GM11168 (cell line): ENCODE measurements around the gene TMCC2.
"Not testable (repeated sequence)": the region's sequence is repeated elsewhere in the genome, so short reads cannot be mapped to it uniquely, and the experiment has no call there.

ENCODE experiments used
- in situ Hi-C: fragments of 300-500 bp; cut with MboI; formaldehyde crosslinking; loops from one replicate; pipeline ENCODE4 v1.12.0; 2022; ENCODE audit warnings: low sequenced_read_pairs; ENCODE audit not compliant: unreplicated experiment

The TMCC2 gene, protein sequence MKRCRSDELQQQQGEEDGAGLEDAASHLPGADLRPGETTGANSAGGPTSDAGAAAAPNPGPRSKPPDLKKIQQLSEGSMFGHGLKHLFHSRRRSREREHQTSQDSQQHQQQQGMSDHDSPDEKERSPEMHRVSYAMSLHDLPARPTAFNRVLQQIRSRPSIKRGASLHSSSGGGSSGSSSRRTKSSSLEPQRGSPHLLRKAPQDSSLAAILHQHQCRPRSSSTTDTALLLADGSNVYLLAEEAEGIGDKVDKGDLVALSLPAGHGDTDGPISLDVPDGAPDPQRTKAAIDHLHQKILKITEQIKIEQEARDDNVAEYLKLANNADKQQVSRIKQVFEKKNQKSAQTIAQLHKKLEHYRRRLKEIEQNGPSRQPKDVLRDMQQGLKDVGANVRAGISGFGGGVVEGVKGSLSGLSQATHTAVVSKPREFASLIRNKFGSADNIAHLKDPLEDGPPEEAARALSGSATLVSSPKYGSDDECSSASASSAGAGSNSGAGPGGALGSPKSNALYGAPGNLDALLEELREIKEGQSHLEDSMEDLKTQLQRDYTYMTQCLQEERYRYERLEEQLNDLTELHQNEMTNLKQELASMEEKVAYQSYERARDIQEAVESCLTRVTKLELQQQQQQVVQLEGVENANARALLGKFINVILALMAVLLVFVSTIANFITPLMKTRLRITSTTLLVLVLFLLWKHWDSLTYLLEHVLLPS

DNA sequence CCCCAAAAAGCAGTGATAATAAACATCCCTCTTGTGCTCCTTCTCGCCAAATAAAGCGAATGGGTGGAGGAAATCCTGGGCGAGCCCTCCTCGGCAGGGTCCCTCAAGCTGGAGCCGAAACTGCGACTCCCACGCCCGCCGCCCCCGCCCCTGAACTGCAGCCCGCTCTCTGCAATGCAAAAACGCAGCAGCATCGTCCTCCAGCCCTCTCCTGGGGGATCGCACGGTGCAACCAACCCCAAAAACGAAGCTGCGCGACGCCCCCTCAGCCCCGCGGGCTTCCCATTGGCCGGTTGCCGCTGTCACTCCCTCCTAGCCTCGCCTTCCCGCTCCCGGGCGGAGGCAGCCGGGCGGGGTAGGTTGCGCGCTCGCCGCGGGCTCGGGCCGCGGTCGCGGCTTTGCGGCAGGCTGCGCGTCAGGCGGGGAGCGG lies at the start of gene TMCC2:
Gene TMCC2 (plus strand): TSS at position 363 of the 430 bp plus-strand sequence. CDS start 619 bp downstream, outside the sequence.
- in situ Hi-C loops: no loop called here

DNA sequence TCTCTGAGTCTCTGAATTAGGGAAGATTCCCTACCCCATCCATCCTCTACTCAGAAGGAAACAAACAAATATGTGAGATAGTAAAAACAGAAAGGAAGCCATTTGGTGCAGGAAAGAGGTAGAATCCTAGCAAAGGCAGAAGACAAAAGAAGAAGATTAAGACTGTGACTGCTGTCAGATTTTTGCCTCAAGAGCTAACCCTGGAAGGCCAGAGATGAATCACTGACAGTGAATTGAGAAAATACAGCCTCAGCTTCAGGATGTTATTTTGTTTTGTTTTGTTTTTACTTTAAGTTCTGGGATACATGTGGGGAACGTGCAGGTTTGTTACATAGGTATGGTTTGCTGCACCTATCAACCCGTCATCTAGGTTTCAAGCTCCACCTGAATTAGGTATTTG lies 47.9 kb upstream of the TMCC2 start:
- in situ Hi-C loops: no loop called here

DNA sequence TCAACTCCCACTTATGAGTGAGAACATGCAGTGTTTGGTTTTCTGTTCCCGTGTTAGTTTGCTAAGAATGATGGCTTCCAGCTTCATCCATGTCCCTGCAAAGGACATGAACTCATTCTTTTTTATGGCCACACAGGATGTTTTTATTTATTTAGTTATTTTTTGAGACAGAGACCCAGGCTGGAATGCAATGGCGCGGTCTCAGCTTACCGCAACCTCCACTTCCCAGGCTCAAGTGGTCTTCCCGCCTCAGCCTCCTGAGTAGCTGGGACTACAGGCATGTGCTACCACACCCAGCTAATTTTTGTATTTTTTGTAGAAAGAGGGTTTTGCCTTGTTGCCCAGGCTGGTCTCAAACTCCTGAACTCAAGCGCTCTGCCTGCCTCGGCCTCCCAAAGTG lies 47.4 kb upstream of the TMCC2 start:
- in situ Hi-C loops: not testable (repeated sequence)

DNA sequence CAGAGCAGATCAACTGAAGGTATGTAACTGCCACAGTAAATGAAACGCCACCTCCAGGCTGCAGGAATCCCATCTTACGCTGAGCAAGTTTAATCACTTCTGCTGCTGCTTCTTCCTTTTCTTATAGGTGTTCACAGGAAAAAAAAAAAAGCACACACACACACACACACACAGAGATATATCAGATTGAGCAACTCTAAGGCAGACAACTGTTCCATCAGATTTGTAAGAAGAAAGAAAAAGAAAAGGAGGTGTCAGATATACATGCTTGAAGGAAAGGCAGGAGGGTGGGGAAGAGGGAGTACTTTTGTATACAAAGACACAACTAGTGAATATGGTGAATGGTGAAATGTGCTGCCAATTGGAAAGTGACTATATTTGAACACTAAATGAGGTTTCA lies 44.8 kb upstream of the TMCC2 start:
- in situ Hi-C loops: no loop called here

DNA sequence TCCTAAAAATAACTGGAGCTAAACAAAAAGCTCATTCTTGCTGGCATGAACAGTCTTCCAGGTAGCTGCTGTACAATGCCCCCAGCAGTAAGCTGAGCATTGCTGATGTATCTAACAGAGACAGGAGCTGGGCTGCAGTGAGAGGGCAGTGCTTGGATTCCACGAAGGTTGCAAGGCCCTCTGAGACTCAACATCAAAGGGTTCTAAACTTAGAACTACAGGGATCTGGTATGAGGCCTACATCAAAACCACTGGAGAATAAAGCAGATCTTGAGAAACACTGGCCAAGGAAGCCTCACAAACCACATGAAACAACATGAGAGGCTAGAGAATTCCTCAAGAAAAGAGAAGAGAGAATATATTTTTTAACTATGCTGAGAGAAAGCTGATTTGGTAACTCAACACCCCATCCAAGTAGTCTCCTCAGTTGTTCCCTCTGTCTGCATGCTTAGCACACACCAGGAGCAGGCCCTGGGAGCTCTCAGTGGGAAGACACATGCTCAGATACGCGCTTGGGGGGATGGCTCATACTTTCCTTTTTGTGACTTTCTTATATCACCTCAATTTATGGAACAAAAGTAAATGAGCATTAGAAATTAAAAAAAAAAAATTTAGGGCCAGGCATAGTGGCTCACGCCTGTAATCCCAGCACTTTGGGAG lies 43.9 kb upstream of the TMCC2 start:
- in situ Hi-C loops: no loop called here

DNA sequence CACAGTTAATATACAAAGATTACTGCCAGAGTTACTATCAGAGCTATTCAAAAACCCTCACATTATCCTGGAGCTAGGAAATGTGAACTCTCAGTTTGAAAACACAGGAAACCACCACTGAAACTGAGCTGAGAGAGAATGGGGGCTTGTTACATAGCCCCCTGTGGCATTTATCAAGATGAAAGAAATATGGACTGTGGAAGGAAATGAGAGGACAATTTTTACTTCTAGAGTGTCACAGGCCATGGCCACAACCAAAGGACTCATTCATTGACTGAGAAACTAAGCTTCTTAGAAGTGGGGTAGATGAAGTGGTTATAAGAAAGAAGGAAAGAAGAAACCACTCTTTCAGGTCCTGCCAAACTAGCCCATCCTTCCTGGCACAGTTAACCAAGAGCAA lies 41.6 kb upstream of the TMCC2 start:
- in situ Hi-C loops: no loop called here

DNA sequence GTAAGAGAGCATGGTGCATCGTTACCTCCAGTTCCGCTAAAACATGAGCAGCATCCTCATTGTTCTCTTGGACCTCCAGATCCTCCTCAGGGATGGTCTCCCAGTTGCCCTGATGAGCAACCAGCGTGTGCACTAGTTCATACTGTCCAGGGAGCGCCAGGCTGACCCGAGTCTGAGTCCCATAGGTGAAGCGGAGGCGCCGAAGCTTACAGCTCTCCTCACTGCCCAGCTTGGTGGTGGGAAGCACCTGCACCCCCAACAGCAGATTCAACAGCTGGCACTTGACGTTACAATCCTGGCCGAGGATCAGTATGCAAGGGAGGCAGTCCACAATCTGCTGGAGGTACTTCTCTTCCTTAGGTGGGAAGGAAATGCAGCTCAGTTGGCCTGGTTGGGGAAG lies 40.3 kb upstream of the TMCC2 start:
- in situ Hi-C loops: no loop called here

DNA sequence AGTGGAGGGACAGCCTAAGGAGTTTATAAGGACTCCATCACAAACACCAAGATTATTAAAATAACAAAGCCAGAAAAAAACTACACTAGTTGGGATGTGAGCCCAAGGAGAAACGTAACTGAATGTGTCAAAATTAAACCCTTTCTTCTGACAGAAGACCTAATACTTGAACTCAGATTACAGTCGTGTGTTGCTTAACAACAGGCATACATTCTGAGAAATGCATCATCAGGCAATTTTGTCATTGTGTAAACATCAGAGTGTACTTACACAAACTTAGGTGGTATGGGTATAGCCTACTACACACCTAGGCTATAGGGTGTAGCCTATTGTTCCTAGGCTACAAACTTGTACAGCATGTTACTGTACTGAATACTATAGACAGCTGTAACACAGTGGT lies 39.6 kb upstream of the TMCC2 start:
- in situ Hi-C loops: no loop called here

DNA sequence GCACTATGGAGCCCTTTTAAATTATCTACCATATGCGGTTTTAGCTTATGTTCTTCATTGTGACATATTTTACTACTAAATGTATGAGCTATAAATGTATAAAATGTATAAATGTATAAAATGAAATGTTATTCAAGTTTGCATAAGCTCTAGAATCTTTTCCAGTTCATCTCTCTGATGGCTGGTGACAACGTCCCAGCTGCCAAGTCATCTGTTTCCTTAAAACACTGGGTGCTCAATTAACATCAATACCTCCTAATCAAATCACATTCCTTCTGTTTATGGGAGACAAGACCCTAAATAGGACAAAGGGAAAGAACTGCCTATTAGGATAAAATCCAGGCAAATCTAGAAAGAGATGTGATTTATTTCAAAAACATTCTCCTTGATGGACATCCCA lies 39.1 kb upstream of the TMCC2 start:
- in situ Hi-C loops: no loop called here

DNA sequence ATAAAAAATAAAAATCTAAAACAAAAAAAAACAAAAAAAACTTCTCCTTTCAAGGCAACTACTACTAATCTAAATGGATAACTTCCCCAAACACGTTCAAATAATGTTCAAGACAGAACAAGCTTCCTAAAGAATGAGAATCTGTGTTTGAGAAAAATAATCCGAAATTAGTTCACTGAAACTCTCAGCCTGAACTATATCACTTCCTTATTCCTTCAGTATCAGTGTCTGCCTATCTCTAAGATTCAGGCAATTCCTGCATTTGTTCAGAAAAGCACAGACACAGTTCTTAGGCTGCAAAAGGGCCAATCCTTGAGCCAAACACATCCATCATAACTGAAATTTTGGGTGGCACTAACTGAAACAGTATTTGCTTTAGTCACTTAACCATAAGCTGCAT lies 38.6 kb upstream of the TMCC2 start:
- in situ Hi-C loops: no loop called here

DNA sequence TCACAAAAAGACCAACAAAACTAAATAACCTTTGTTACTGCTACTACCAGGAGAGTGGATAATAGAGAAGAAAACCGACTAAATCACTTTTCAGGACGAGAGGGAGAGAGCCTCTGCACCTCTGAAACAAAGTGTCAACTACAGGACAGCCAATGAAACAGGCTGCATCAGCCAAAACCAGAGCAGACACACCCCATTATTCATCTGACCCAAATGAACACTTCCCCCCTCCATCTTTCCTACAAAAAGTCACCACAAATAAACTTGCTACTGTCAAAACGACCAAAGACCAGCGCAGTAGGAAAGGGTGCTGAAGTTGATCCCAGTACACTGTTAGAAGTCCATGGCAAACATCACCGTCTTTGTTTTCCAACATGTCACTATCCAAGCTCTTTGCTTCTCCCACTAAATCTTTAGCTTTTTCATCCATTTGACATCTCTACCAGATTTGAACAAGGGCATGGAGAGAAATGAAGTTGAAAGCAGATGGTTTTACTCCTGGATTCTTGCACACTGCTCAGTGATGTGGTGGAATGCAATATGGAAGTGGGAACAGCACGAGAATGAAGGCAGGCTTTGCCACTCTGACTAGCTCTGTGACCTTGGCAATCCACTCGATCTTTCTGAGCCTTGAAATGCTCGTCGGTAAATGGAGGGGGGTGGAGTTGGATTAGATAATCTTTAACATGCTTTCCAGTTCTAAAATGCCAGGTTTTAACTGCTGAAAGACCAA lies 36.7 kb upstream of the TMCC2 start:
- in situ Hi-C loops: no loop called here

DNA sequence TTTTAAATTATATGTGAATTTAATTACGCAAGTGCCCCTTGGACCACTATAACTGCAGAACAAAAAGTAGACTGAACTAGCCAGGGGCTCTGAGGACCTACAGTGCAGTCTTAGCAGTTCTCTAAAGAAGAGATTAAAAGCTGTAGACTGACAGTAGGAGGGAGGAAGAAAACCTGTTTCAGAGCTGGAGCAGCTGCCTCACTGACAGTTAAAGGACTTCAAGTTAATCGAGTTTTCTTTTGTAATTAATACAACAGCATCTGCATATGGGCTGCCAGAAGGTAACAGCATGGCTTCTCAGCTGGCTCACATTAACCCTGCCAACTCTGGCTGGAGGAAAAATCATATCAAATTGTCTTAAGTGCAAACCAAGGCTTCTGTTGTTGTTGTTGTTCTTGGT lies 36.1 kb upstream of the TMCC2 start:
- in situ Hi-C loops: no loop called here

DNA sequence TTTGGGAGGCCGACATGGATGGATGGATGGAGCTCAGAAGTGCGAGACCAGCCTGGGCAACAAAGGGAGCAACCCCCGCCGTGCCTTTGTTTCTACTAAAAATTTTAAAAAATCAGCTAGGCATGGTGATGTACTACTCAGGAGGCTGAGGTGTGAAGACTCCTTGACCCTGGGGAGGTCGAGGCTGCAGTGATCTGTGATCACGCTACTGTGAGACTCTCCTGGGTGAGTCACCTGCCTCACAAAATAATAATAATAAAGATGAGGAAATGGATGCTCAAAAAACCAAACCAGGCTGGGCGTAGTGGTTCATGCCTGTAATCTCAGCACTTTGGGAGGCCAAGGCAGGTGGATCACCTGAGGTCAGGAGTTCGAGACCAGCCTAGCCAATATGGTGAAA lies 35.5 kb upstream of the TMCC2 start:
- in situ Hi-C loops: no loop called here

DNA sequence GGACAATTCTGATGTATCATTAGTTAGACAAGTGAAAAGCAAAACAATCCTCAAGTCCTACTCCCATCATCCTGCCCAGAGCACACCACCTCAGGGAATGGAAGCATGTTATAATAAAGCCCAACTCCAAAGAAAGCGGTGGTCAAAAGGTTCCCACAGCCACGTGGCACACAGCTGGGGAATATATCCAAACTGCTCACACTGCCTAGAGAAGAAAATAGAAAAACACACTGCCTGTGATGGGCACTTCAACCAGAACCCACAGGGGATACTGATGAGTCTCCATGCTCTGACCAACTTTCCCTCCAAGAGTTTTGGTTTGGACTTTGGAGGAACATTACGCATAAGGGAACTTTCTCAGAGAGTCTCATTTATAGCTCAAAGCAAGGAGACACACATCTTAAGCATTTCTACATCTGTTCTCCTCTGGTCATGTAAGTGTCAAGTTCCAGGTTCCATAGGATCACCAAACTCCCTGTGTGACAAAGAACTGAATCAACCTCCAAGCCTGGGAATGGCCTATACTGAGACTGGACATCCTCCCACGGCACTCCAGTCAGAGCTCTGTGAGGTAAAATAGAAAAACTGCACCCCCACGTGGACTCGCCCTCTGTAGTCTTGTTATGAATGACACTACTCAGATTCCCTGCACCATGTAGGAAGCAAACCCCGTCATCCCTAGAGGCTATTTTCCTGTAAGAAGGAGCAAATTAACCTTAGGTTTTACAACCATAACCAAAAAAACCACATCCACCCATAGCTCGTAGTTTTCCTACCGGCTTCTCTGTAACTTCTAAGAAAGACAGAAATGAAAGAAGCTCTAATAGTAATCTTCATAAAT lies 28.4 kb upstream of the TMCC2 start:
- in situ Hi-C loops: no loop called here

DNA sequence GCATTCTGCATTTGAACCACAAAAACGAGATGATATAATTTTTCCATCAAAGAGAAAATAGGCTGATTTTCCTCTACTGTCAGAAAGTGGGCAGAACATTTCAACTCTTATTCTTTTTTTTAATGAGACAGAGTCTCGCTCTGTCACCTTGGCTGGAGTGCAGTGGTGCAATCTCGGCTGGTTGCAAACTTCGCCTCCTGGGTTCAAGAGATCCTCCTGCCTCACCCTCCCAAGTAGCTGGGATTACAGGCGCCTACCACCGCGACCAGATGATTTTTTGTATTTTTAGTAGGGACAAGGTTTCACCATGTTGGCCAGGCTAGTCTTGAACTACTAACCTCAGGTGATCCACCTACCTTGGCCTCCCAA lies 27.8 kb upstream of the TMCC2 start:
- in situ Hi-C loops: no loop called here

DNA sequence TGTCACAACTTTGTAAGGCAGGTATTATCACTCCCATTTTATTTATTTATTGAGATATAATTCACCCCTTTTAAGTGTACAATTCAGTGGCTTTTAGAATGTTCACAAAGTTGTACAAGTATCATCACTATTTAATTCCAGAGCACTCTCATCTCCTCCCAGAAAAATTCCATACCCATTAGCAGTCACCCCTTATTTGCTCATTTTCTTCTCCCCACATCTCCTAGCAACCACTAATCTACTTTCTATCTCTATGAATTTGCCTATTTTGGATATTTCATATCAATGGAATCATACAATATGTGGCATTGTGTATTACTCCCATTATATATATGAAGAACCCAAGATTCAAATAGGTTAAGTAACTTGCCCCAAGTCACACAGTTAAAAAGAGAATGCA lies 23.2 kb upstream of the TMCC2 start:
- in situ Hi-C loops: no loop called here

DNA sequence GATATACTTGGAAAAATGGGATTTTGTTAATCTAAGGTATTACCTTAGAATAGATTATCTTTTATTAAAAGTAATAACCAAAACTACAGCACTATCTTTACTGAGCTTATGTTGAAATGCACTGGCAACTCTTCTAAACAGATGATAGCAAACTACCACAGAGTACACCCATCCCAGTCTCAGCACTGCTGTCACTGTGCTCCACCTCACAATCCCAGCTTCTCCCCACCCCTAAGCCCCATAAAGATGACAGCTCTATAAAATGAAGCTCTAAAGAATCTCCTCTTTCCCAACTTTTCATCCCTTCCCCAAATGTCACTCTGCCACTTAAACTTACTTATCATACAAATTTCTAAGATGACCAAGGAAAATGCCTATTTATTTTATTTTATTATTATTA lies 22.7 kb upstream of the TMCC2 start:
- in situ Hi-C loops: no loop called here

DNA sequence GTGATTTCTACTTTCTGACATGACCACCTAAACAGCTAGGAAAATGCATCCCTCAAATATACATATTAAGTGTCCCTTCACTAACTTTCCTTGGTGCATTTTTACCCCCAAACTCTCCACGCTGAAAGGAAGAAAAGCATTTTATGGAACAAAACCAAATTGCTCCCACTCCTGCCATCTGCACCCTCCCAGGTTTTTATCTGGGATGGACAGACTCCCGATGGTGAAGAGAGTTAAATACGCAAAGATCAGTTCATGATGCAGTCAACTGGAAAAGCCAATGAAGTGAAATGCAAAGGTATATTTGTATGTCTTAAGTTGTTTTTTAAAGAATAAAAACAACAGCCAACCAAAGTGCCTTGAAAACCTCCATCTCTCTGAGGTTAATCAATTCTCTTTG lies 18.9 kb upstream of the TMCC2 start:
- in situ Hi-C loops: no loop called here

DNA sequence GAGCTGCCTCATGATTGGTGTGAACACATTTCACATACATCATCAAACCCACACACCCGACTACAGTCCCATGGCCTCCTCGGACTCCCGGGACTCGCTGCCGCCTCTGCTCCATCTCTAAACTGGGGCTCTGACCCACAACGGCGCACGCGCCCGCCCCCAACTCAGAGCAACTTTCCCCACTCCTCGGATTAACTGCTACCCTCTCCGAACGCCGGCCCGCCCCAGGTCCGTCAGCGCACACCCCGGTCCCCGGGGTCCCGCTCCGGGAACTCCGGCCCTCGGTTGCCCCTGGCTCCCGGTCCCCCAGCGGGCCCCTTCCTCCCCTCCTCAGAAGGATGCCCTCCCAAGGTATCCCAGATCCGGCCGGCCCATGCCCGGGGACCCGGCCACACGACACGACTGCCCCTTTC lies 17.0 kb upstream of the TMCC2 start:
- in situ Hi-C loops: no loop called here
